ENCODE measurements around the gene VPS4A. TPM values are rescaled to one million over a fixed set of nuclear protein-coding genes. Genes with fewer than 3 reads are reported as not detected.
"Not testable (repeated sequence)": the region's sequence is repeated elsewhere in the genome, so short reads cannot be mapped to it uniquely, and the experiment has no call there.

Gene VPS4A
- polyA plus RNA-seq, 1 of the 3 experiments (the other 2 are of a cell fraction): 20.8 TPM

- Histone ChIP-seq H2AFZ (ENCODE audit: low read depth) (no peak within 1 kb of the TSS), H3F3A (replicated peaks; ENCODE audit: insufficient read depth) (peaks cover 12% of the 10 kb centered on the region), H3K79me2 (ENCODE audit: insufficient read depth) (no peaks in the 10 kb centered on the region), H3K9me2 (no peaks in the 10 kb centered on the region), H3K27ac (ENCODE audit: low read depth in 2 of 2, low read length in 1 of 2) (no peak within 1 kb of the TSS), H3K9me3 (no peaks in the 10 kb centered on the region), H4K20me1 (ENCODE audit: insufficient read depth) (no peaks in the 10 kb centered on the region), H3K4me3 (ENCODE audit: low read depth in 2 of 2, low read length in 1 of 2) (no peak within 1 kb of the TSS), H3K4me1 (ENCODE audit: control insufficient read depth in 1 of 2, insufficient read depth in 2 of 2, low read depth in 1 of 2, low read length in 1 of 2) (peaks cover 0 to 2% of the 10 kb centered on the region in 2 experiments; a peak in 1 of 4 replicates), H3K9ac (no peak within 1 kb of the TSS), H3K4me2 (no peak within 1 kb of the TSS), H3K36me3 (replicated peaks in 1 of 2; ENCODE audit: control insufficient read depth in 1 of 2, insufficient read depth in 2 of 2, low read length in 1 of 2) (peaks cover 2 to 14% of the 10 kb centered on the region in 2 experiments), H3K27me3 (ENCODE audit: insufficient read depth) (no peaks in the 10 kb centered on the region)
- no peak for DNase-seq
- ChIA-PET CTCF (interaction anchor here (2.0 kb wide), 1 partner anchor 11 kb away, joined by 6 read pairs; the partner anchor contains the start of gene NIP7), POLR2A (no interaction called here)
- no peak for TF ChIP-seq JUND (IDR thresholded peaks at IDR 0.05)
- TF ChIP-seq ZBTB33 (IDR thresholded peaks at IDR 0.05; ENCODE audit: borderline replicate concordance, low read depth): no peak
- TF ChIP-seq RCOR1 (IDR thresholded peaks at IDR 0.05; ENCODE audit: low read length): no peak
- no peak for TF ChIP-seq USF2 (IDR thresholded peaks at IDR 0.05; ENCODE audit: borderline replicate concordance, low read depth, low read length)
- TF ChIP-seq GATA2 (CRISPR knock-in tag; IDR thresholded peaks at IDR 0.05): no peak
- no peak for TF ChIP-seq IRF3 (IDR thresholded peaks at IDR 0.05; ENCODE audit: low read depth, low read length)
- WGBS (ENCODE audit: low lambda C conversion rate): 96% methylated on average over 12 of the region's 12 CpGs
Measured at GRCh38 chr16:69351309-69352027, 40.3 kb downstream of the VPS4A start, which contains the start of gene TMED6. TMED6 (minus strand) TSS chr16:69351786; CDS start chr16:69351753, 33 bp downstream.

- H3K4me2 ChIP-seq; H3K27ac ChIP-seq (ENCODE audit: low read depth in 2 of 2, low read length in 1 of 2); H3K9me3 ChIP-seq; POLR2A ChIA-PET; H3K79me2 ChIP-seq (ENCODE audit: insufficient read depth); H3K9ac ChIP-seq; H2AFZ ChIP-seq (ENCODE audit: low read depth); H4K20me1 ChIP-seq (ENCODE audit: insufficient read depth); H3K4me3 ChIP-seq (ENCODE audit: low read depth in 2 of 2, low read length in 1 of 2); H3K4me1 ChIP-seq (ENCODE audit: control insufficient read depth in 1 of 2, insufficient read depth in 2 of 2, low read depth in 1 of 2, low read length in 1 of 2); H3K9me2 ChIP-seq; CTCF ChIA-PET; DNase-seq; H3K27me3 ChIP-seq (ENCODE audit: insufficient read depth): not testable (repeated sequence)
- peaks cover 16 to 20% of the 10 kb centered on the region in 2 experiments for H3K36me3 ChIP-seq (replicated peaks in 1 of 2; ENCODE audit: control insufficient read depth in 1 of 2, insufficient read depth in 2 of 2, low read length in 1 of 2)
- H3F3A ChIP-seq (replicated peaks; ENCODE audit: insufficient read depth): peaks cover 13% of the 10 kb centered on the region
- 96% methylated on average over 9 of the region's 9 CpGs for WGBS (ENCODE audit: low lambda C conversion rate)
Measured at GRCh38 chr16:69360070-69360469, 48.9 kb downstream of the VPS4A start.
